RWPE1 (cell line): ENCODE measurements around the gene LIN7A.

ENCODE experiments used
- CTCF ChIA-PET: fragments of 350-600 bp; sonication (Branson Sonifier 250); formaldehyde crosslinking; extraction: SDS; loops from one replicate; lab custom pipeline; 2021; lab: Yijun Ruan, JAX
- POLR2A ChIA-PET: fragments of 400-600 bp; formaldehyde crosslinking; extraction: SDS; loops from one replicate; lab custom pipeline; 2020; ENCODE audit warnings: antibody characterized with exemption; ENCODE audit not compliant: low non-redundant PET; lab: Yijun Ruan, JAX
- DNase-seq: peaks from one replicate; pipeline ENCODE4 v3.0.0; 2012; ENCODE audit warnings: low spot score
- H3K27ac ChIP-seq: fragments of 450-650 bp; 2 replicates; pipeline ENCODE4 v1.5.1; 2017
- CTCF ChIP-seq: fragments of 450-650 bp; conservative IDR thresholded peaks from 2 replicates; pipeline ENCODE4 v1.5.1; 2017; ENCODE audit warnings: low read depth, mild to moderate bottlenecking

The LIN7A gene

GRCh38 chr12:80937391-80938238, at the start of gene LIN7A:
TSS of gene LIN7A (minus strand) at chr12:80937934. CDS start at chr12:80937722, 212 bp downstream.
- H3K27ac ChIP-seq, result no peak within 1 kb of the TSS
- no peak for TF ChIP-seq CTCF
- DNase-seq, result no peak
- ChIA-PET CTCF (no interaction called here), POLR2A (no interaction called here)

GRCh38 chr12:80986224-80986623, 48.5 kb upstream of the LIN7A start:
- CTCF ChIA-PET, result interaction anchor here (1.0 kb wide), 1 partner anchor 340 kb away, joined by 4 read pairs; no protein-coding TSS in a partner anchor
- TF ChIP-seq CTCF, result no peak
- no peak overlapping the region for H3K27ac ChIP-seq
- no peak for DNase-seq
- POLR2A ChIA-PET, result no interaction called here

- CTCF ChIA-PET, result interaction anchor here (0.7 kb wide), 1 partner anchor 239 kb away, joined by 8 read pairs; no protein-coding TSS in a partner anchor
- POLR2A ChIA-PET, result no interaction called here
- H3K27ac ChIP-seq, result no peak overlapping the region
- no peak for DNase-seq
- TF ChIP-seq CTCF, result no peak
Observed at GRCh38 chr12:80979816-80980215, 42.1 kb upstream of the LIN7A start.

GRCh38 chr12:80979251-80979650, 41.5 kb upstream of the LIN7A start:
- no peak for DNase-seq
- H3K27ac ChIP-seq, result no peak overlapping the region
- CTCF ChIA-PET, result interaction anchor here (0.7 kb wide), 1 partner anchor 239 kb away, joined by 8 read pairs; no protein-coding TSS in a partner anchor
- no peak for TF ChIP-seq CTCF
- POLR2A ChIA-PET, result no interaction called here

GRCh38 chr12:80977346-80977745, 39.6 kb upstream of the LIN7A start:
- CTCF ChIA-PET, result no interaction called here
- DNase-seq, result no peak
- TF ChIP-seq CTCF, result no peak

GRCh38 chr12:80968326-80968725, 30.6 kb upstream of the LIN7A start:
- DNase-seq, result no peak
- ChIA-PET CTCF (no interaction called here), POLR2A (no interaction called here)
- no peak for TF ChIP-seq CTCF
- no peak overlapping the region for H3K27ac ChIP-seq

More at GRCh38 chr12:80977346-80977745, 39.6 kb upstream of the LIN7A start:
- no peak overlapping the region for H3K27ac ChIP-seq
- POLR2A ChIA-PET, result no interaction called here
